MM.1S (cell line): Measurements from ENCODE around the gene SRSF2.

Experiments used
- CTCF ChIP-seq: fragments of 300-600 bp; sonication (generic); IDR thresholded peaks from 2 replicates; pipeline ENCODE4 v1.5.1; 2016; ENCODE audit warnings: antibody characterized with exemption, low read length, mixed read lengths
- EZH2 ChIP-seq: fragments of 300-600 bp; sonication (generic); optimal IDR thresholded peaks from 2 replicates; pipeline ENCODE3; 2017; ENCODE audit warnings: low read depth, mild to moderate bottlenecking, antibody characterized with exemption, low read length, mixed read lengths
- EZH2phosphoT487 ChIP-seq: fragments of 300-600 bp; sonication (generic); IDR thresholded peaks from 2 replicates; pipeline ENCODE4 v1.6.1; 2018; ENCODE audit warnings: antibody characterized with exemption, low read length

DNA sequence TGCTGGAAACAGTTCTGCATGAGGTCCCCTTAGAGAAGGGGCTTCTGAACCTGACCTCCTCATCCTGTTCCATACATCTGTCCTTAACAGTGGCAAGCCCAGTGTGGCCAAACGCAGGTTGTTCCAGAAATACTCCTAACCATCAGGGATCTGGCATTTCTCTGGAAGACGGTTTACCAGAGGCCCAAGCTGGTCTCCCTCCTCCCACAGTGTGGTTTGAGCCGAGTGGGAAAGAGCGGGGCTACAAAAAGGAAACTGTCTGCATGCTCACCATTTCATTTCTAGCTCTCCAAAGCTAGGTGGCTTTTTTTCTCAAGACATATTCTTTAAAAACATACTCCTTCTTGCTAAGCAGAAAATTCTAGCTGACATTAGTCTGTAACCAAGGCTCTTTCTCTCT, 32.3 kb downstream of the SRSF2 start:
- TF ChIP-seq CTCF (no peak), EZH2 (no peak), EZH2phosphoT487 (no peak)
